ENCODE measurements around the gene GCFC2. TPM values are rescaled to one million over a fixed set of nuclear protein-coding genes. Genes with fewer than 3 reads are reported as not detected.
A peak's percentile ranks its signal among the peaks of the same experiment; 100 is the strongest.

Gene GCFC2
- total and polyA plus RNA-seq, 9 of the 15 experiments (the other 6 are each of a cell fraction or from before 2014, with no cell fraction given): 10.5 to 40.6 (median 23.0) TPM

DNA sequence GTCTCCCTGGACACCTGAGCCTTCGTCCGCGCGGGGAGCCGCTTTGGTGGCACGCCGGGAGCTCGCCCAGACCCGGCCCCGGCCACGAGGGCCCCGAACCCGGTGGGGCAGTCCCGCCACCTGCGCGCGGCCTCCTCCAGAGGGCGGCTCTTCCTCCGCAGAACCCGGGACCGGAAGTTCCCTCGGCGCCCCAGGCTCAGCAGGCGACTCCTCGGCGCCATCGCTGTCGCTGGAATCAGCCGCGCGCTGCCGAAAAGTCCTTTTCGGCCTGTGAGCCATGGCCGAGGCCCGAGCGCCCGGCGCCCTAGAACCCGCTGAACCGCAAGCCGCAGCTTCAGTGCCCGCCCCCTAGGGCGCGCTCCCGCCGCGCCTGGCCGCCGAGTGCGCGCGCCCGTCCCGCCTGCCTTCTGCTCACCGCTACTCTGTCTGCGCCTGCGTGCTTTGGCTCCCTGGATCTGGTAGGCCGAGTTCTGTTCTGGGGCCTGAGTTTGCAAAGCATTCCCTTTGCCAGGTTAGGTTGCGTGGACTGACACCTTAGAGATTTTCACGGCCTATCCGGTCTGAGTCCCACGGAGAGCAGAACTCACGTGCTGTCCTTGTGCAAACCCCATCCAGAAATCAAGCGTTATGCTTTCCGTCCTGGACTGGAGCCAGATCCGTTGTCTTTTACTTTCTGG is at the start of gene GCFC2 (continued):
- peak; percentile 69 for TF ChIP-seq E2F8 (IDR thresholded peaks at IDR 0.05; ENCODE audit: low read depth, partially characterized antibody)
- 0 out of 2 replicates have a peak, but pooled peaks have one; percentile 14 for TF ChIP-seq MBD2 (IDR thresholded peaks at IDR 0.05; ENCODE audit: borderline replicate concordance, low read depth)
- TF ChIP-seq, protein P1, sequence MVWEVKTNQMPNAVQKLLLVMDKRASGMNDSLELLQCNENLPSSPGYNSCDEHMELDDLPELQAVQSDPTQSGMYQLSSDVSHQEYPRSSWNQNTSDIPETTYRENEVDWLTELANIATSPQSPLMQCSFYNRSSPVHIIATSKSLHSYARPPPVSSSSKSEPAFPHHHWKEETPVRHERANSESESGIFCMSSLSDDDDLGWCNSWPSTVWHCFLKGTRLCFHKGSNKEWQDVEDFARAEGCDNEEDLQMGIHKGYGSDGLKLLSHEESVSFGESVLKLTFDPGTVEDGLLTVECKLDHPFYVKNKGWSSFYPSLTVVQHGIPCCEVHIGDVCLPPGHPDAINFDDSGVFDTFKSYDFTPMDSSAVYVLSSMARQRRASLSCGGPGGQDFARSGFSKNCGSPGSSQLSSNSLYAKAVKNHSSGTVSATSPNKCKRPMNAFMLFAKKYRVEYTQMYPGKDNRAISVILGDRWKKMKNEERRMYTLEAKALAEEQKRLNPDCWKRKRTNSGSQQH (CRISPR knock-in tag; IDR thresholded peaks at IDR 0.05): no peak
- no peak for TF ChIP-seq ETS2 (tag; IDR thresholded peaks at IDR 0.05; ENCODE audit: borderline replicate concordance, poor library complexity, severe bottlenecking)
- TF ChIP-seq RFX7 (CRISPR knock-in tag; IDR thresholded peaks at IDR 0.05): no peak
- TF ChIP-seq SIRT6 (IDR thresholded peaks at IDR 0.05; ENCODE audit: low read depth, low read length): no peak
- peak; percentile 43; the same call in 1 of the 2 replicates for TF ChIP-seq SP1 (CRISPR knock-in tag; IDR thresholded peaks at IDR 0.05)
- peak; percentile 93 for TF ChIP-seq ETV5 (CRISPR knock-in tag; IDR thresholded peaks at IDR 0.05; ENCODE audit: low read depth)
- TF ChIP-seq SIX5 (IDR thresholded peaks at IDR 0.05; ENCODE audit: borderline replicate concordance in 1 of 2, insufficient read depth in 1 of 2, low read depth in 1 of 2, low read length in 2 of 2): peak in 1 of 2 experiments; percentile 18; a peak in 1 of 4 replicates
- TF ChIP-seq ZBTB1 (CRISPR knock-in tag; IDR thresholded peaks at IDR 0.05; ENCODE audit: borderline replicate concordance, low read depth): peak; percentile 90
- no peak for TF ChIP-seq HMG20B (CRISPR knock-in tag; IDR thresholded peaks at IDR 0.05)
- peak; percentile 69; the same call in 1 of the 2 replicates for TF ChIP-seq TGIF2 (CRISPR knock-in tag; IDR thresholded peaks at IDR 0.05)
- TF ChIP-seq ZBTB34 (CRISPR knock-in tag; IDR thresholded peaks at IDR 0.05): no peak
- no peak; the same call in 1 of the 2 replicates for TF ChIP-seq NCOR1 (IDR thresholded peaks at IDR 0.05)
- TF ChIP-seq, protein P2, sequence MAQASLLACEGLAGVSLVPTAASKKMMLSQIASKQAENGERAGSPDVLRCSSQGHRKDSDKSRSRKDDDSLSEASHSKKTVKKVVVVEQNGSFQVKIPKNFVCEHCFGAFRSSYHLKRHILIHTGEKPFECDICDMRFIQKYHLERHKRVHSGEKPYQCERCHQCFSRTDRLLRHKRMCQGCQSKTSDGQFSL (CRISPR knock-in tag; IDR thresholded peaks at IDR 0.05): peak; percentile 43; the same call in 1 of the 2 replicates
- TF ChIP-seq, protein P2 (tag; IDR thresholded peaks at IDR 0.05): no peak
- no peak for TF ChIP-seq GTF2F1 (IDR thresholded peaks at IDR 0.05; ENCODE audit: low read depth, low read length)
- TF ChIP-seq KAT8 (IDR thresholded peaks at IDR 0.05; ENCODE audit: low read depth): no peak
- 0 out of 2 replicates have a peak, but pooled peaks have one; percentile 24 for TF ChIP-seq CEBPG (CRISPR knock-in tag; IDR thresholded peaks at IDR 0.05)
- TF ChIP-seq CEBPG (tag; conservative IDR thresholded peaks at IDR 0.05 in 1 of 2, IDR thresholded peaks at IDR 0.05 in 1 of 2): no peak
- peak; percentile 79 for TF ChIP-seq ELF1 (tag; IDR thresholded peaks at IDR 0.05)

Data from K562 (cell line).